HepG2 (cell line): ENCODE results near the gene UST. TPM values are rescaled to one million over a fixed set of nuclear protein-coding genes. Genes with fewer than 3 reads are reported as not detected.

Experiments
- ATAC-seq: fragments of 200-7000 bp; cut with Tn5 transposase; 3 replicates; pipeline ENCODE4 v1.9.1; 2020; ENCODE audit warnings: mild to moderate bottlenecking, moderate library complexity
- BruUV-seq: library from RNA; stranded (reverse); fragments of 400-500 nt; replicated peaks from 2 replicates; lab custom pipeline; 2021; lab: Mats Ljungman, UMichigan
- CTCF ChIA-PET: fragments of 300-600 bp; formaldehyde crosslinking; extraction: SDS; loops from one replicate; lab custom pipeline; 2021; ENCODE audit warnings: low total read pairs, inconsistent platforms, low intra/inter-chr PET ratio; lab: Yijun Ruan, JAX
- POLR2A ChIA-PET: fragments of 350-600 bp; sonication (Branson Sonifier 250); formaldehyde crosslinking; loops from one replicate; lab custom pipeline; 2020; ENCODE audit warnings: antibody characterized with exemption, inconsistent platforms; lab: Yijun Ruan, JAX
- DNase-seq: peaks from one replicate; pipeline ENCODE4 v3.0.0-alpha.2; 2015; ENCODE audit warnings: low spot score
- FAIRE-seq: peaks from 3 replicates; lab custom pipeline; 2011; peaks lifted over from hg19 to GRCh38; lab: Jason Lieb, UNC
- H2AFZ ChIP-seq: one replicate; pipeline ENCODE4 v1.6.1; 2011; ENCODE audit warnings: low read length, inconsistent platforms
- H3K27ac ChIP-seq: fragments of 300-600 bp; 3 replicates; pipeline ENCODE4 v1.8.0; 2011; ENCODE audit warnings: mixed run types, mild to moderate bottlenecking, mixed read lengths, low read length, inconsistent platforms; ENCODE audit not compliant: insufficient read depth; ENCODE audit errors: extremely low read length
- H3K27me3 ChIP-seq, 2 experiments: fragments of 200-600 bp in 1 of 2; 2 replicates in 1 of 2; 3 replicates in 1 of 2; pipeline versions ENCODE4 v1.6.0 to v1.8.0; 2011; ENCODE audit warnings: low read length in 2 of 2, mild to moderate bottlenecking in 2 of 2, moderate library complexity in 2 of 2, inconsistent platforms in 1 of 2; ENCODE audit not compliant: insufficient read depth in 2 of 2, control insufficient read depth in 1 of 2
- H3K36me3 ChIP-seq, 2 experiments: fragments of 200-600 bp in 1 of 2; replicated peaks in 1 of 2; 2 replicates in 1 of 2; 3 replicates in 1 of 2; pipeline versions ENCODE4 v1.5.1 to v1.8.0; 2011; ENCODE audit warnings: low read length in 2 of 2, inconsistent platforms in 1 of 2; ENCODE audit not compliant: insufficient read depth in 2 of 2, control insufficient read depth in 1 of 2
- H3K4me1 ChIP-seq: 2 replicates; pipeline ENCODE4 v1.5.1; 2012; ENCODE audit warnings: low read length, inconsistent platforms; ENCODE audit not compliant: insufficient read depth
- H3K4me2 ChIP-seq: 2 replicates; pipeline ENCODE4 v1.6.0; 2011; ENCODE audit warnings: low read depth, low read length, inconsistent platforms
- H3K4me3 ChIP-seq, 3 experiments: fragments of 200-600 bp in 1 of 3; sonication (generic), shearing (Covaris generic) in 1 of 3; replicated peaks in 1 of 3; 2 replicates each; pipeline ENCODE4 v1.5.1; 2011 to 2016; ENCODE audit warnings: low read length in 3 of 3, inconsistent platforms in 2 of 3, low read depth in 2 of 3, mild to moderate bottlenecking in 2 of 3, control low read depth in 1 of 3, mixed read lengths in 1 of 3; ENCODE audit not compliant: insufficient read depth in 1 of 3
- H3K79me2 ChIP-seq: one replicate; pipeline ENCODE4 v1.6.1; 2011; ENCODE audit warnings: low read length, inconsistent platforms; ENCODE audit not compliant: insufficient read depth
- H3K9ac ChIP-seq: 2 replicates; pipeline ENCODE4 v1.6.0; 2011; ENCODE audit warnings: mild to moderate bottlenecking, low read depth, low read length, inconsistent platforms; ENCODE audit not compliant: insufficient read depth
- H3K9me3 ChIP-seq: 2 replicates; pipeline ENCODE4 v1.5.1; 2012; ENCODE audit warnings: mild to moderate bottlenecking, low read length
- H4K20me1 ChIP-seq: 2 replicates; pipeline ENCODE4 v1.6.0; 2011; ENCODE audit warnings: inconsistent platforms, mild to moderate bottlenecking, low read length, moderate library complexity; ENCODE audit not compliant: insufficient read depth
- FOXA1 ChIP-seq, 2 experiments: fragments of 450-650 bp in 1 of 2; sonication (generic) in 1 of 2; formaldehyde crosslinking in 1 of 2; IDR thresholded peaks; 2 replicates each; pipeline versions ENCODE4 v1.4.0 to v1.6.1; 2016 to 2020; ENCODE audit warnings: missing genetic modification reagents in 1 of 2
- HDAC6 ChIP-seq: fragments of 200-600 bp; sonication (generic); IDR thresholded peaks from 2 replicates; pipeline ENCODE4 v1.7.0; 2017; ENCODE audit warnings: mild to moderate bottlenecking, antibody characterized with exemption, low read length, low read depth
- JUNB ChIP-seq: sonication (generic); formaldehyde crosslinking; IDR thresholded peaks from 2 replicates; pipeline ENCODE4 v1.8.0; 2022; ENCODE audit warnings: missing genetic modification reagents, mild to moderate bottlenecking, borderline replicate concordance
- WGBS: methylation state at CpG from one replicate; pipeline ENCODE4 v1.1.6; 2017; ENCODE audit warnings: low lambda C conversion rate; 5-methylcytosine and 5-hydroxymethylcytosine counted together
- in situ Hi-C: cut with HindIII; loops from 2 replicates; pipeline ENCODE4 v1.10.0; 2017; ENCODE audit warnings: low pct_unique_long_range_greater_than_20kb; ENCODE audit not compliant: extremely low pct_ligation_motif_present
- intact Hi-C: fragments of 100-400 bp; cut with micrococcal nuclease; formaldehyde crosslinking; loops from one replicate; pipeline ENCODE4 v1.10.0; 2022; ENCODE audit not compliant: unreplicated experiment
- polyA plus RNA-seq, 8 experiments: library from polyadenylated mRNA; depleted of rRNA in 3 of 8; stranded (reverse) in 7 of 8; unstranded in 1 of 8; fragments of >200 nt; fragmentation: Illumina TruSeq in 4 of 8; extraction: Trizol in 4 of 8; gene quantifications; 2 replicates each; pipeline versions ENCODE4 v1.2.1 to v1.2.3, GENCODE V29; 2011 to 2016; ENCODE audit warnings: low read depth in 4 of 8, missing spikeins in 1 of 8, mixed read lengths in 1 of 8; ENCODE audit not compliant: insufficient read depth in 1 of 8
- total RNA-seq, 5 experiments: library from RNA; depleted of rRNA; stranded (reverse); fragments of >200 nt; fragmentation: Illumina TruSeq; extraction: Trizol; gene quantifications; 2 replicates each; pipeline ENCODE4 v1.2.3, GENCODE V29; 2016; ENCODE audit warnings: low read depth in 1 of 5
- TF ChIP-seq, protein P1 (sequence below): sonication (generic); formaldehyde crosslinking; IDR thresholded peaks from 2 replicates; pipeline ENCODE4 v1.5.0; 2020; ENCODE audit warnings: mild to moderate bottlenecking, missing genetic modification reagents
- TF ChIP-seq, protein P2 (sequence below): sonication (generic); formaldehyde crosslinking; IDR thresholded peaks from 2 replicates; pipeline ENCODE4 v1.5.0; 2020; ENCODE audit warnings: mild to moderate bottlenecking, low read depth, missing genetic modification reagents, borderline replicate concordance

The UST gene
- total and polyA plus RNA-seq, 2 of the 13 experiments (the other 11 are each of a cell fraction or from before 2014, with no cell fraction given): 0.27 TPM; not detected in 1

DNA sequence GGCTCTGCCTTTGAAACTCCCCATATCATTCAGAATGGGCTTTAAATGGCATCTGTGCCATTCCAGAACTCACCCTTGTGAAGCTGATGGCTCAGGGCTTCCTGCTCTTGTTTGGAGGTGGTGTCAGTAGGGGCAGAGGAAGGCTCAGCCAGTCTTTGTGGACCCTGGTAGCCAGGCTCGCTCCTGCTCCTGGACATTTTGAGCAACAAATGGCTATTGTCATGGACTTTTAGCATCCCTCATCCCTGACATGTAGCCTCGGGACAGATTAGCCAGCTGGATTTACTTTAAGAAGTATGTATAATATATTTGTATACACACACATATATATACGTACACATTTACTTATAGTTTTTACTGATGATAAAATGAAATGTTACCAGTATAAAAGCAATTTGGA is 104.1 kb downstream of the UST start:
- no peaks in the 10 kb centered on the region for H3K79me2 ChIP-seq
- H3K27me3 ChIP-seq: peaks cover 4 to 34% of the 10 kb centered on the region in 2 experiments; a peak in 3 of 5 replicates
- BruUV-seq: no TSS peak
- H2AFZ ChIP-seq: no peak overlapping the region
- intact Hi-C loops: no loop called here
- H3K4me1 ChIP-seq: no peaks in the 10 kb centered on the region
- TF ChIP-seq, protein P1, sequence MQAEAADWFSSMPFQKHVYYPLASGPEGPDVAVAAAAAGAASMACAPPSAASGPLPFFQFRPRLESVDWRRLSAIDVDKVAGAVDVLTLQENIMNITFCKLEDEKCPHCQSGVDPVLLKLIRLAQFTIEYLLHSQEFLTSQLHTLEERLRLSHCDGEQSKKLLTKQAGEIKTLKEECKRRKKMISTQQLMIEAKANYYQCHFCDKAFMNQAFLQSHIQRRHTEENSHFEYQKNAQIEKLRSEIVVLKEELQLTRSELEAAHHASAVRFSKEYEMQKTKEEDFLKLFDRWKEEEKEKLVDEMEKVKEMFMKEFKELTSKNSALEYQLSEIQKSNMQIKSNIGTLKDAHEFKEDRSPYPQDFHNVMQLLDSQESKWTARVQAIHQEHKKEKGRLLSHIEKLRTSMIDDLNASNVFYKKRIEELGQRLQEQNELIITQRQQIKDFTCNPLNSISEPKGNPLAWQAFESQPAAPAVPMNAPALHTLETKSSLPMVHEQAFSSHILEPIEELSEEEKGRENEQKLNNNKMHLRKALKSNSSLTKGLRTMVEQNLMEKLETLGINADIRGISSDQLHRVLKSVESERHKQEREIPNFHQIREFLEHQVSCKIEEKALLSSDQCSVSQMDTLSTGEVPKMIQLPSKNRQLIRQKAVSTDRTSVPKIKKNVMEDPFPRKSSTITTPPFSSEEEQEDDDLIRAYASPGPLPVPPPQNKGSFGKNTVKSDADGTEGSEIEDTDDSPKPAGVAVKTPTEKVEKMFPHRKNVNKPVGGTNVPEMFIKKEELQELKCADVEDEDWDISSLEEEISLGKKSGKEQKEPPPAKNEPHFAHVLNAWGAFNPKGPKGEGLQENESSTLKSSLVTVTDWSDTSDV (CRISPR knock-in tag): no peak
- TF ChIP-seq HDAC6: no peak
- TF ChIP-seq FOXA1 (IDR thresholded peaks at IDR 0.05): no peak
- TF ChIP-seq FOXA1 (CRISPR knock-in tag; IDR thresholded peaks at IDR 0.05): no peak
- TF ChIP-seq JUNB (CRISPR knock-in tag): no peak
- TF ChIP-seq, protein P2, sequence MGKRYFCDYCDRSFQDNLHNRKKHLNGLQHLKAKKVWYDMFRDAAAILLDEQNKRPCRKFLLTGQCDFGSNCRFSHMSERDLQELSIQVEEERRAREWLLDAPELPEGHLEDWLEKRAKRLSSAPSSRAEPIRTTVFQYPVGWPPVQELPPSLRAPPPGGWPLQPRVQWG: no peak
- no peak for ATAC-seq
- CTCF ChIA-PET: no interaction called here
- H3K36me3 ChIP-seq: no peaks in the 10 kb centered on the region
- no peak overlapping the region for H3K4me2 ChIP-seq
- no peak for DNase-seq
- 44% methylated on average over 3 of the region's 3 CpGs for WGBS
- H4K20me1 ChIP-seq: no peaks in the 10 kb centered on the region
- H3K9ac ChIP-seq: no peak overlapping the region
- no peaks in the 10 kb centered on the region for H3K9me3 ChIP-seq
- H3K27ac ChIP-seq: no peak overlapping the region
- FAIRE-seq: no peak
- POLR2A ChIA-PET: no interaction called here
- no peak overlapping the region for H3K4me3 ChIP-seq
- in situ Hi-C loops: no loop called here
